ENCODE data around the gene MARCHF9.
A peak's percentile ranks its signal among the peaks of the same experiment; 100 is the strongest.
"Not testable (repeated sequence)": the region's sequence is repeated elsewhere in the genome, so short reads cannot be mapped to it uniquely, and the experiment has no call there.

The MARCHF9 gene, protein sequence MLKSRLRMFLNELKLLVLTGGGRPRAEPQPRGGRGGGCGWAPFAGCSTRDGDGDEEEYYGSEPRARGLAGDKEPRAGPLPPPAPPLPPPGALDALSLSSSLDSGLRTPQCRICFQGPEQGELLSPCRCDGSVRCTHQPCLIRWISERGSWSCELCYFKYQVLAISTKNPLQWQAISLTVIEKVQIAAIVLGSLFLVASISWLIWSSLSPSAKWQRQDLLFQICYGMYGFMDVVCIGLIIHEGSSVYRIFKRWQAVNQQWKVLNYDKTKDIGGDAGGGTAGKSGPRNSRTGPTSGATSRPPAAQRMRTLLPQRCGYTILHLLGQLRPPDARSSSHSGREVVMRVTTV

DNA sequence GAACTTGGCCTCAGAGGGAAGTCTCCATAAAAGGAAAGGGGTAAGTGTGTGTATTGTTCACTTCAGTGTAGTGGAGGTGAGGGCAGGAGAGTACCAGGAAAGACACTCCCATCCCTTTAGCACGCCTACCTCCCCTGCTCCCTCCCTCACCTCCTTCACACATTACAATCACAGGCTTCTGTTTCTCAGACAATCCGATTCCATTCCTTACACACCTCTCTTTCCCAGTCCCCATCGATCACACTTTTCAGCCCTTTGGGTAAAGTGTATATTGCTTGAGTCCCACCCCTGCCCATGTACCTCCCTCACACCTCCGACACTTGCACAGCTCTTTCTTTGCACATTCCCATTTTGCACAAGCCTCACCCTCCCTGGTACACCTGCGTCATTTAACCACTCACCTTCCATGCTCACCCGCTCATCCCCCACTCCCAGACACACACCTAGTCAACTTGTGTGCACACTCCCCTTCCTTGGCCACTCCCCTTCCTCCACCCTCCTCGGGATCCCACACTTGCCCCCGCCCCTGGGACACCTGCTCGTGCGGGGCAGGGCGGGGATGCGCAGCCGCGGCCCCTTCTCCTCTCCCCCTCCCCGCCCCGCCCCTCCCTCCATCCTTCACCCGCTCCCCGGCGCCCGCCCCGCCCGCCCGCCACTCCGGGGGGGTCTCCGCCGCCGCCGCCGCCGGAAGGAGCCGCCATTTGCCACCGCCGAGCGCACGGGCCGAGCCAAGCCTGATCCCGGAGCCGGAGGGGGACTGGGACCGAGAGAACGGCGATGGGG lies at the start of gene MARCHF9:
Gene MARCHF9, plus strand, starts transcription at position 693 of the 783 bp plus-strand sequence. CDS start 426 bp downstream, outside the sequence.
- DNase-seq, result peak; percentile 94

DNA sequence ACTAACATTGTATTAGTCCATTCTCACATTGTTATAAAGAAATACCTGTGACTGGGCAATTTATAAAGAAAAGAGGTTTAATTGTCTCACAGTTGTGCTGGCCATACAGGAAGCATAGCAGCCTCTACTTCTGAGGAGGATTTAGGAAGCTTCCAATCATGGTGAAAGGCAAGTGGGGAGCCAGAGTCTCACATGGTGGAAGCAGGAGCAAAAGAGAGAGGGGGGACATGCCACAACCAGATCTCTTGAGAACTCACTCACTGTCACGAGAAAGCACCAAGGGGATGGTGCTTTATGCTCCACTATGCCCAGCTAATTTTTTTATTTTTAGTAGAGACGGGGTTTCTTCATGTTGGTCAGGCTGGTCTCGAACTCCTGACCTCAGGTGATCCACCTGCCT lies 47.7 kb upstream of the MARCHF9 start:
- no peak for DNase-seq

DNA sequence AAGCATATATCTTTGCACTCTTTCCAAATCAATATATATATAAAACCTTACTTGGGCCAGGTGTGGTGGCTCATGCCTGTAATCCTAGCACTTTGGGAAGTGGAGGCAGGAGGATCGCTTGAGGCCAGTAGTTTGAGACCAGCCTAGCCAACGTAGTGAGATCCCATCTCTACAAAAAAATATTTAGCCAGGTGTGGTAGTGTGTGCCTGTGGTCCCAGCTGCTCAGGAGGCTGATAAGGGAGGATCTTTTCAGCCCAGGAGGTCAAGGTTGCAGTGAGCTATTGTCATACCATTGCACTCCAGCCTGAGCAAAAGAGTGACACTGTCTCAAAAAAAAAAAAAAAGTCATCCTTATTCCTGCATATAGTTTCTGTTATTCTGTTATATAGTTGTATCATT lies 46.6 kb upstream of the MARCHF9 start:
- no peak for DNase-seq

DNA sequence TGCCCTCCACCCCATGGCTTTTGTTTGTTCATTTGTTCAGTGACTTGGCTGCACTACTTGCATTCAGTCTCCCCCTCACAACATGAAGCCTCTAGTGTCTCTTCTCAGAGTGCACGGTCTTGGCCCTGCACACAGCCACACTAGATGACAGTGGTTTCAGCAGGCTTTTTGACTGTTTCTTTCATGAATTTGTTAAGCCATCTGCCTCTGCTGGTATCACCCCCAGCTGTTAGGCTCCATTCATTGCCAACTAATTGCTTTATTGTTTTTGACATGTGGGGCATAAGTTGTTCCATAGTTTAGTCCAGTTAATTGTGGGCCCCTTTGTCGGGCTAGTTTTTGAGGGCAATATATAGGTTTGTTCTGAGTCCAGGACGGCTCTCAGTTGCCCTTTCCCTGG lies 42.2 kb upstream of the MARCHF9 start:
- DNase-seq, result no peak

DNA sequence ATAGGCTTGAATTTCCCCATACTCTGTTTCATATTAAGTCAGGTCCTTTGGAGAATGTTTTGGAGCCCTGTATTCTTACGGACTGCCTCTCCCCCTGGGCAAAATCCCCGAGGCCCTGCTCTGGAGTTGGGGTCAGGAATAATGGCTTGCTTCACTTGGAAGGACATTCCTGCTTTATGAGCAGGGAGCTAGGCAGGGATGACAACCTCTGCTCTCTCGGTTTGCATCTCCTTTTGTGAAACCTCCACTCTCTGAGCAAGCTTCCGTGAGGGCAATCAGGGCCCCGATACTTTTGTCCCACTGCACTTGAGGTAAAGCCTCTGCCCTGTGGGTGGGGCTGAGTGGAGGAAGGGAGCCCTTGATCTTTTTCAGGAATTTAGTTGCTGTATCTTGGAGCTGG lies 41.7 kb upstream of the MARCHF9 start:
- no peak for DNase-seq

DNA sequence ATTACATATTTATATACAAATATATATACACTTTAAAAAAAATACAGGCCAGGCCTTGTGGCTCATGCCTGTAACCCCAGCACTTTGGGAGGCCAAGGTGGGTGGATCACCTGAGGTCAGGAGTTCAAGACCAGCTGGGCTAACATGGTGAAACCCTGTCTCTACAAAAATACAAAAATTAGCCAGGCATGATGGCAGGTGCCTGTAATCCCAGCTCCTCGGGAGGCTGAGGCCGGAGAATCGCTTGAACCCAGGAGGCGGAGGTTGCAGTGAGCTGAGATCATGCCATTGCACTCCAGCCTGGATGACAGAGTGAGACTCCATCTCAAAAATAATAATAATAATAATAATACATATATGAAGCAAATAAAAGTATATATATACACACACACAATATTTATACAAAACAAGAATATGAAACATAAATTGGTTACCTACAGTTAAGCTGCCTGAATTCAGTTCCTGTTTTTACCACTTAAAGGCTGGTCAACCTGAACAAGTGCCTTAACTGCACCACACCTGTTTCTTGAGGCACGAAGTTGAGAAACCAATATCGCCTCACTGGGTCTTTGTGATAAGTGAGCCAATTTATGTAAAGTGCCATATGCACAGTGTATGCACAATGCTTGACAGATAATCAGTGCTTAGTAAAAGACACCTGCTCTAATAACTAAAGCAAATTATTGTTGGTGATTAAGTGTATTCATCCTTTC lies 39.7 kb upstream of the MARCHF9 start:
- not testable (repeated sequence) for DNase-seq

DNA sequence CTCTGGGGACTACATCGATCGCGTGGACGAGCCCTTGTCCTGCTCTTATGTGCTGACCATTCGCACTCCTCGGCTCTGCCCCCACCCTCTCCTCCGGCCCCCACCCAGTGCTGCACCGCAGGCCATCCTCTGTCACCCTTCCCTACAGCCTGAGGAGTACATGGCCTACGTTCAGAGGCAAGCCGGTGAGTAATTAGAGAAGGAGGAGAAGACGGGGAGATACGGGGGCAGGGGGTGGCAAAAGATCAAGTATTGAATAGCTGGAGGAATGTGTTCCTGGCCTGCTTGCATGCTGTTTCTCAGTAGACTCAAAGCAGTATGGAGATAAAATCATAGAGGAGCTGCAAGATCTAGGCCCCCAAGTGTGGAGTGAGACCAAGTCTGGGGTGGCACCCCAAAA lies 39.1 kb upstream of the MARCHF9 start:
- no peak for DNase-seq

DNA sequence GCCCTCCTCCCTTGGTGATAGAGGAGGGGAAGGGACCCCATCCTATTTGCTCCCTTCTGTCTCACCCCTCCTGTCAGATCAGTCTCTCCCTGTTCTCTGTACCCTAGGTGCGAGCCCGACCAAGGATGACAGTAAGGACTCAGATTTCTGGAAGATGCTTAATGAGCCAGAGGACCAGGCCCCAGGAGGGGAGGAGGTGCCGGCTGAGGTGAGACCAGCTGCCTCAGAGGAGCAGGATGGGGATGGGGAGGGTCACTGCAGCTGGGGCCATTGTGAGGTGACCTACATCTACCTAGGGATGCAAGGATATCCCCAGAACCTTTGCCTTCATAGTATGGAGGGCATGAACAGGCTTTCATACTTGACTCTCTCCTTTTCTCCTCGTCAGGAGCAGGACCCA lies 38.6 kb upstream of the MARCHF9 start:
- DNase-seq, result no peak

DNA sequence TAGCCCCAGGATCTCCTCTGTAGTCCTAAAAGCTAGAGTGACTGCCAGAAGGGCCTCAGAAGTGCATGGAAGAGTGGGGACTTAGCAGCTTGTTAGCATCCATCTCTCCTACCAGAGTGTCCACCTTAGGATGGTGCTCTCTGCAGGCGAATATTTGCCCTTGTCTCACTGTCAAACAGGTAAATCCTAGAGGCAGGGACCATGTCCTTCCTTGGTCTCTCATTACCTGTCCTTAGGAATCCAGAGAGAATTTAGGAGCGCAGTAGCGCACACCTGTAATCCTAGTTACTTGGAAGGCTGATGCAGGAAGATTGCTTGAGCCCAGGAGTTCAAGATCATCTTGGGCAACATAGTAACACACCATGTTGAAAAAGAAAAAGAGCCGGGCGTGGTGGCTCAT lies 37.8 kb upstream of the MARCHF9 start:
- no peak for DNase-seq

DNA sequence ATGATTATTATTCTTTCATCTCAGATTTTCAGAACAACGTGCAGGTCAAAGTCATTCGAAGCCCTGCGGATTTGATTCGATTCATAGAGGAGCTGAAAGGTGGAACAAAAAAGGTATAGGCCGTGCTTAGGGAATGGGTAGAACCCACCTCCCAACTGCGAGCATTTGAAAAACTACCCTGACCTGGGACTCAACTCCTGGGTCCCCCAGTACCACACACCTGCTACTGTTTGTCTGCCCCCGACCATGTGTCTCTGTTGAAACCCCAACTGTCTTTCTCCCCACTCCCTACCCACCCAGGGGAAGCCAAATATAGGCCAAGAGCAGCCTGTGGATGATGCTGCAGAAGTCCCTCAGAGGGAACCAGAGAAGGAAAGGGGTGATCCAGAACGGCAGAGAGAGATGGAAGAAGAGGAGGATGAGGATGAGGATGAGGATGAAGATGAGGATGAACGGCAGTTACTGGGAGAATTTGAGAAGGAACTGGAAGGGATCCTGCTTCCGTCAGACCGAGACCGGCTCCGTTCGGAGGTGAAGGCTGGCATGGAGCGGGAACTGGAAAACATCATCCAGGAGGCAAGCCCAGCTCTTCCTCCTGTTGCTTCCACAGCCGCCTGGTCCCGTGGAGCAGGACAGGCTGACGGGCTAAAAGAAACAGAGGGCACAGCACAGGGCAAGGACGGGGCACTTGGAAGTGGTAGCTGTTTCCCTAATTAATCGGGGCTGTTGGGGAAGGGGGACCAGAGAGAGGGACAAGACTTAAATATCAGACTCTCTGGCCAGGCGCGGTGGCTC lies 36.9 kb upstream of the MARCHF9 start:
- DNase-seq, result no peak

DNA sequence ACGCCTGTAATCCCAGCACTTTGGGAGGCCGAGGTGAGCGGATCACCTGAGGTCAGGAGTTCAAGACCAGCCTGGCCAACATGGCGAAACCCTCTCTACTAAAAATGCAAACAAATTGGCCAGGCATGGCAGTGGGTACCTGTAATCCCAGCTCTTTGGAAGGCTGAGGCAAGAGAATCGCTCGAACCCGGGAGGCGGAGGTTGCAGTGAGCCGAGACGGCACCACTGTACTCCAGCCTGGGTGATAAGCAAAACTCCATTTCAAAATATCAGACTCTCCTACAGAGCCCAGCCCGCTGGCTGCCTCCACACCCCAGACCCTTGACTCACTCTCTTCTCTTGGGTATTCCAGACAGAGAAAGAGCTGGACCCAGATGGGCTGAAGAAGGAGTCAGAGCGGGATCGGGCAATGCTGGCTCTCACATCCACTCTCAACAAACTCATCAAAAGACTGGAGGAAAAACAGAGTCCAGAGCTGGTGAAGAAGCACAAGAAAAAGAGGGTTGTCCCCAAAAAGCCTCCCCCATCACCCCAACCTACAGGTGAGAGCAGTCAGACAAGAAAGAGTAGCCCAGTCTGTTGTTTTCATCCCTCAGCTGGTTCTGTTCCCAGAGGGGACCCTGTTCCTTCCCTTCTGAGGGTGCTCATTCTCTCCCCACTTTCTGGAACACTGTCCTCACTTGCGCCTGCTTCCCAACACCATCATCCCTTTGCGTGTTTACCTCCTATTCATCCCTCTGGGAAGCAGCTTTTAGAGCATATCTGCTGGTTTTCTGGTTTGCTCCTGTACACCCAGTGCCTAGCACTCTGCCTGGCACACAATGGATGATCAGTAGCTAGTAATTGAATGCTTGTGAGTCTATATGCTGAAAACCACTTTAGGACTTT lies 36.0 kb upstream of the MARCHF9 start:
- DNase-seq, result no peak

DNA sequence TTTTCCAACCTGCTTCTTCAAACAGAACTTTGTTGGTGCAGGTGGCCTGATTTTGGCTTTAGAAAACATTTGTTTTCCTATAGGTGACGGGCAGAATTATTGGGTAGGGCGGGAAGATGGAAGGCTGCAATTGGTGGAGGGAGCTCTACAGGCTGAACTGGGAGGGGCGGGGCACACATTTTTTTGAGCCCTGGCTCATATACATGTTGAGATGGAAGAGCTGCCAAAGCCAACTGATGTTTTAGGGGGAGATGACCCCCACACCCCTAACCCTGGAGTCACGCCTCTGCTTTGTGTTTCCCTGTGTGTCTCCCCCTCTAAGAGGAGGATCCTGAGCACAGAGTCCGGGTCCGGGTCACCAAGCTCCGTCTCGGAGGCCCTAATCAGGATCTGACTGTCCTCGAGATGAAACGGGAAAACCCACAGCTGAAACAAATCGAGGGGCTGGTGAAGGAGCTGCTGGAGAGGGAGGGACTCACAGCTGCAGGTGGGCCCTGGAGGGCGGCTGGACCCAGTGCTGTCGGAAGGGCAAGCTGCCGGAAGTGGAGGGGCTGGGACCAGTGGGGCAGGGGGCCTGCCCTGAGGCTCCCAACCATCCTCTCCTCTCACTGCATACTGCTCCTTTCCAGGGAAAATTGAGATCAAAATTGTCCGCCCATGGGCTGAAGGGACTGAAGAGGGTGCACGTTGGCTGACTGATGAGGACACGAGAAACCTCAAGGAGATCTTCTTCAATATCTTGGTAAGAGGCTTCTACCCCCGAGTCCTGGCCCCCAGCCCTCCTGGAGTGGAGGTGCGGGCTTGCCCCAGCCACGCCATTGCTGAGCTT lies 34.9 kb upstream of the MARCHF9 start:
- no peak for DNase-seq

DNA sequence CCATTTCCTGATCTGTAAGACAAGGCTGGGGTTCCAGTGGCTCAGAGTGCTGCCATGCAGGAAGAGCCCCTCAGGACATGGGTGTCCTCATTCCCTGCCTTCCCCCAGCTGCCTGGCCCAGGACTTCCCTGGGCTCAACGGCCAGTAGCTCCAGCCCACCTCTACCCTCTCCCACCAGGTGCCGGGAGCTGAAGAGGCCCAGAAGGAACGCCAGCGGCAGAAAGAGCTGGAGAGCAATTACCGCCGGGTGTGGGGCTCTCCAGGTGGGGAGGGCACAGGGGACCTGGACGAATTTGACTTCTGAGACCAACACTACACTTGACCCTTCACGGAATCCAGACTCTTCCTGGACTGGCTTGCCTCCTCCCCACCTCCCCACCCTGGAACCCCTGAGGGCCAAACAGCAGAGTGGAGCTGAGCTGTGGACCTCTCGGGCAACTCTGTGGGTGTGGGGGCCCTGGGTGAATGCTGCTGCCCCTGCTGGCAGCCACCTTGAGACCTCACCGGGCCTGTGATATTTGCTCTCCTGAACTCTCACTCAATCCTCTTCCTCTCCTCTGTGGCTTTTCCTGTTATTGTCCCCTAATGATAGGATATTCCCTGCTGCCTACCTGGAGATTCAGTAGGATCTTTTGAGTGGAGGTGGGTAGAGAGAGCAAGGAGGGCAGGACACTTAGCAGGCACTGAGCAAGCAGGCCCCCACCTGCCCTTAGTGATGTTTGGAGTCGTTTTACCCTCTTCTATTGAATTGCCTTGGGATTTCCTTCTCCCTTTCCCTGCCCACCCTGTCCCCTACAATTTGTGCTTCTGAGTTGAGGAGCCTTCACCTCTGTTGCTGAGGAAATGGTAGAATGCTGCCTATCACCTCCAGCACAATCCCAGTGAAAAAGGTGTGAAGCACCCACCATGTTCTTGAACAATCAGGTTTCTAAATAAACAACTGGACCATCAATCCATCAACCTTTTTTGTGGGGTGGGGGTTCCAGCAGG lies 34.0 kb upstream of the MARCHF9 start:
- DNase-seq, result no peak

DNA sequence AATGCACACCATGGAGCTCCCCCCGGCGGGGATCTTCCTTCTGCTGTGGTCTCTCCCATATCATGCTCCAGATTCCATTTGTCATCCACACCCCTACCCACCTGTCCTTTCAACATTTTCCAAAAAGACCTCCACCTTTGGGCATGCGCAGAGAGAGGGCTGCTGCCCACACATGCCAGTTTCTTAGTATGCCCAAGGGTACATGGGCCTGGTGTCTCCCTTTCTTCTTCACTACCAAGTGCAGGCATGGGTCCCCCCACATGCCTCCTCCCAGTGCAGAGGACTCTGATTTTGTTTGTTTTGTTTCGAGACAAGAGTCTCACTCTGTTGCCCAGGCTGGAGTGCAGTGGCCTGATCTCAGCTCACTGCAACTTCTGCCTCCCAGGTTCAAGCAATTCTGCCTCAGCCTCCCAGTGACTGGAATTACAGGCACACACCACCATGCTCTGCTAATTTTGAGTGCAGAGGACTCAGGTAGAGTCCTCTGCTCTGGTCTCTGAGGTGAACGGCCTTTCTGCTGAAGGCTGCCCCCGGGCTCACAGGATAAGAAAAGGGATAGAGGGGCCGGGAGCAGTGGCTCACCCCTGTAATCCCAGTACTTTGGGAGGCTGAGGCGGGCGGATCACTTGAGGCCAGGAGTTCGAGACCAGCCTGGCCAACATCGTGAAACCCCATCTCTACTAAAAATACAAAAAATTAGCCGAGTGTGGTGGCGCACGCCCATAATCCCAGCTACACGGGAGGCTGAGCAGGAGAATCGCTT lies 32.9 kb upstream of the MARCHF9 start:
- not testable (repeated sequence) for DNase-seq

DNA sequence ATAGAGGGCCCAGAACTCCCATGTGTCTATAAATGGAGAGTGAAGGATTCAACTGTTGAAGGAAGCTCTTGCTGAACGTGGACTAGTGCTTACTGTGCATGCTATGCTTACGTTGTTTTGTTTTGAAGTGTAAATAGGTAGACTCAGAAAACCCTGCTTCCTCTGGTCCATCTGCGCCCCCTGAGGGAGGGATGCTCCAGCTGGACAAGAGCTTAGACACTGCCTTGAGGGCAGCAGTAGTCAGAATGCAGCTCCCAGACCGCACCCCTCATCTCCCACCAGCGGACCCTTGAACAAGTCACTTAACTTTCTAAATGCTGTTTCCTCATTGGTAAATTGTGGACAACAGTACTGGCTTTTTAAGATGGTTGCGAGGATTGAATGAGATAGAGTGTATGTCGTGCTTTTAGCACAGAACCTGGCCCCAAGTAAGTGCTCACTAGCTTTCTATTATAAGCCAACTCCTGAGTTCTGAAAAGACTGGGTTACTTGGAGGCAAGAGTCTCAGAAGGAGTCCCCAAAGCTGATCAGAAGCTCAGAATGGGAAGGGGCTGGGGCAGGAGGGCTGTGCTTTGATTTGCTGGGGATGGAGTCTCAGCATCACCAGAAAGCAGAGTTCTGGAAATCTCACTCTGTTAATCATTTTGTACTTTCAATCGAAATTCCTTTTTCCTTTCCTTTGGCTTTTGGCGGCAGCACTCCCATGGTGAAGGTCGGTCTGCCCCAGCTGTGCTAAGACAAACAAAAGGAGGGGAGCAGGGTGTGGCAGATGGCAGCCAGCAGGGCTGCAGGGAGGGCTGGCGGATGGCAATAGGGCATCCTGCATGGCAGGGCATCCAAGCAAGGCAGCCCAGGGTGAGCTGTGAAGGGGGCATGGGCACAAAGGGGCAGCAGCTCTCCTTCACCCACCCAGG lies 31.9 kb upstream of the MARCHF9 start:
- DNase-seq, result no peak

DNA sequence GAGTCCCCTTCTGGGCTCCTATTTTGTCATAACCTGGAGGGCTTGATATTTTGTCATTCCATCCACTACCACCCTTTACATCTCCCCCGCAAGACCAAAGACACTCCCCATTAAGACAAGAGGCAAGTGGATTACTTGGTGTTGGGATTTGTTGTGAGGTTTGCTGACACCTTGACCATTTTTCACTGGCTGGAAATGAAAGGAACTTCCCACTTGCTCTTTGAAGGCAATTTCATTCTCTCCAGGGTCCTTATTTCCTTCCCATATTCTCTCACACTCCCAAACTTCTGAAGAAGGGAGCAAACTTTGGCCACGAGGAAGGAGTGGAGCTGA lies 31.3 kb upstream of the MARCHF9 start:
- DNase-seq, result no peak

DNA sequence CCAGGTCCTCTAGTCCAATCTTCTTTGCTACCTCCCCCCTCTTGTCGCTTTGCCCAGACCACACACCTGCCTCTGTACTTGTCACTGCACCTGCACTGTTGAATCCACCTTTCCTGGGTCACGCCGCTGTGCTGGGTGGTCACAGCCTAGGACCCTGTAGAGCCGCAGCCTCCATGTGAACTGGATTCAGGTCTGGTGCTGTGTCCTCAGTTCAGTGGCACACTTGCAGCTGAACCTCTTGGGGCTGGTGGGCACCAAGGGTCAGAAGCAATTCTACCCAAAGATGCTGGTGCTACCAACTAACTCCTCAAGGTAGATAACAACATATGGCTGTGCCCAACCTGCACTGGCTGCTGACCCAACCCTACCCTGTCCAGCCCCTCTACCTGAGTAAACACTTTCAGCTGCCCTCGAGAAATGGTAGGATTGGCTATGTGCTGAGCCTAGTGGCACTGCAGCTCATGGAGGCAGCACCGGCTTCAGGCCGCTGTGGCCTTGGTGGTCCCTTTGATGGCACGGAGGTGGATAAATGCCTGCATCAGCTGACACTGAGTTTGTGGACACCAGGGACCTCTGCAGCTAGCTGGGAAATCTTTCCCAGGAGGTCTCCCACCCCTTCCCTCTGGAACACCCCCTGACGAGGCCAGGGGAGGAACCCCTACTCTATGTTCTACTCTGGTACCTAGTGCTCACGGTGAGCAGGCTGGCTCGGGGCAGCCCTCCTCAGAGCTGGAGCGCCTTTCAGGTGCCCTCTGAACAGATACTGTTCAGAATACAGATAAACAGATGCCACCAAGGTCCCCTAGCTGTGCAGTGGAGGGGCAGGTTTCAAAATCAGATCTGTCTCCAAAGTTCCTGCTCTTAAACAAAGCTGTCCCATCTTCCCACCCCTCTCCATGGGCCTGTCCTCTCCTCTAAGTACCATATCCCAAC lies 30.6 kb upstream of the MARCHF9 start:
- DNase-seq, result no peak

Measured in activated effector memory CD4-positive, alpha-beta T cell treated with anti-CD3 and anti-CD28 coated beads, Interleukin-2, amount 50 U/mL, for 16 hours (primary cell).